ENCODE results near the gene FOXK2.
"Not testable (repeated sequence)": the region's sequence is repeated elsewhere in the genome, so short reads cannot be mapped to it uniquely, and the experiment has no call there.

The FOXK2 gene

GRCh38 chr17:82565551-82565950 lies 46.0 kb downstream of the FOXK2 start:
- DNase-seq, result no peak

- DNase-seq, result no peak
Measured at GRCh38 chr17:82566129-82566960, 46.8 kb downstream of the FOXK2 start.

- no peak for DNase-seq
Measured at GRCh38 chr17:82567286-82567685, 47.8 kb downstream of the FOXK2 start.

GRCh38 chr17:82568997-82569393 lies 49.5 kb downstream of the FOXK2 start:
- DNase-seq, result no peak

DNA sequence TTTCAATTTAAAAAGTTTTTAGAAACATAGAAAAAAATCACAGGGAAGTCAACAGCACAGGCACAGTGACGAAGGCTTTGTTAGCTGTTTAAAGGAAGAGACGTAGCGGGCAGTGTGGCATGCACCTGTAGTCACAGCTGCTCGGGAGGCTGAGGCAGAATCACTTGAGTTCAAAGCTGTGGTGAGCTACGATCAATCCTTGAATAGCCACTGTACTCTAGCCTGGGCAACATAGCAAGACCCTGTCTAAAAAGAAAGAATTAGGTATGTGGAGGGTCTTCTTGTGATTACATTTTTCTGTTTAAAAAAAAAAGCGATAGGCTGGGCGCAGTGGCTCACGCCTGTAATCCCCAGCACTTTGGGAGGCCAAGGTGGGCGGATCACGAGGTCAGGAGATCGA lies 50.1 kb downstream of the FOXK2 start:
- no peak for DNase-seq

- DNase-seq, result no peak
Measured at GRCh38 chr17:82570277-82570676, 50.7 kb downstream of the FOXK2 start.

DNA sequence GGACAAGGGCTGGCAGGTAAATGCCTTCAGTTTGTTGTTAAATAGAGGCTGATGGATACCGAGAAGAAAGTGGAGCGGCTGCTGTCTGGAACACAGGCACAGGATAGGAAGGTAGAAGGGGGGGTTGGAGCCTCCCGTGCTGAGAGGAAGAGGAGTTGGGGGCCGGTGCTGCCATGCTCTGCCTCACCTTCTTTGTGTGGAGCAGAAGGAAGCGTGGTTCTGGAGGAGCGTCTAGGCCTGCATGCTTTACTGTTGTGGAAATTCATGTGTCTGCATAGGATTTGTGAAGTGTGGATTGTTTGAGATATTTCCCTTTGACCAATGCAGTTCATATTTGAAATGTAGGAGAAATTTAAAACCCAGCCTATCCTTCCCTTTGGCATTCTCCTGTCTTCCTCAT lies 52.3 kb downstream of the FOXK2 start:
- DNase-seq, result no peak

GRCh38 chr17:82574041-82574440 lies 54.5 kb downstream of the FOXK2 start:
- no peak for DNase-seq

- DNase-seq, result not testable (repeated sequence)
Measured at GRCh38 chr17:82575581-82576221, 56.2 kb downstream of the FOXK2 start.

DNA sequence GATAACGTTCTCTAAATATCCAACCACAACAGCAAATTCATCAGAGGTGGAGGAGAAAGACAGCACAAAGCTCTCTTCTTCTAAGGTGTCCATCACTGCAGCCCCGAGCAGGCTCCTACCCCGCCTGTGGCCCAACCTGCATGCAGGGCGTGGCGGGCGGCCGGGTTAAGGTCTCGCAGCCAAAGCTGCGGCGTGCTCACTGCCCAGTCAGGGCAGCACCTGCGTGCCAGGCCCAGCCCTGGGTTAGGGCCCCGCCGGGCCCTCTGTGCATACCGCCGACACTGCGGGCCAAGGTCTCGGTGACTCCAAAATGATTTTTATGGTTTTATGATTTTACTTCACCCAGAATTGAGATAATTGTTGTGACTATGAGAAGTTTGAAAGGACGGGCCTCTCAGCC lies 57.8 kb downstream of the FOXK2 start:
- no peak for DNase-seq

DNA sequence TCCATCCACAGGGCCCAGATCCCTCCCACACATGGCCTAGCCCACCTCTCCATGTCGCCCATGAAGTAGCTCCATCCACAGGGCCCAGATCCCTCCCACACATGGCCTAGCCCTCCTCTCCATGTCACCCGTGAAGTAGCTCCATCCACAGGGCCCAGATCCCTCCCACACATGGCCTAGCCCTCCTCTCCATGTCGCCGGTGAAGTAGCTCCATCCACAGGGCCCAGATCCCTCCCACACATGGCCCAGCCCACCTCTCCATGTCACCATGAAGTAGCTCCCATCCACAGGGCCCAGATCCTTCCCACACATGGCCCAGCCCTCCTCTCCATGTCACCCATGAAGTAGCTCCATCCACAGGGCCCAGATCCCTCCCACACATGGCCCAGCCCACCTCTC lies 60.4 kb downstream of the FOXK2 start:
- DNase-seq, result not testable (repeated sequence)

GRCh38 chr17:82582213-82582612 lies 62.7 kb downstream of the FOXK2 start:
- no peak for DNase-seq

- DNase-seq, result no peak
Measured at GRCh38 chr17:82582709-82583108, 63.2 kb downstream of the FOXK2 start.

GRCh38 chr17:82583720-82584234 lies 64.2 kb downstream of the FOXK2 start:
- no peak for DNase-seq

GRCh38 chr17:82585935-82586575 lies 66.5 kb downstream of the FOXK2 start:
- not testable (repeated sequence) for DNase-seq

- no peak for DNase-seq
Measured at GRCh38 chr17:82586576-82587233, 67.2 kb downstream of the FOXK2 start.

GRCh38 chr17:82587234-82588086 lies 67.9 kb downstream of the FOXK2 start:
- DNase-seq, result no peak

DNA sequence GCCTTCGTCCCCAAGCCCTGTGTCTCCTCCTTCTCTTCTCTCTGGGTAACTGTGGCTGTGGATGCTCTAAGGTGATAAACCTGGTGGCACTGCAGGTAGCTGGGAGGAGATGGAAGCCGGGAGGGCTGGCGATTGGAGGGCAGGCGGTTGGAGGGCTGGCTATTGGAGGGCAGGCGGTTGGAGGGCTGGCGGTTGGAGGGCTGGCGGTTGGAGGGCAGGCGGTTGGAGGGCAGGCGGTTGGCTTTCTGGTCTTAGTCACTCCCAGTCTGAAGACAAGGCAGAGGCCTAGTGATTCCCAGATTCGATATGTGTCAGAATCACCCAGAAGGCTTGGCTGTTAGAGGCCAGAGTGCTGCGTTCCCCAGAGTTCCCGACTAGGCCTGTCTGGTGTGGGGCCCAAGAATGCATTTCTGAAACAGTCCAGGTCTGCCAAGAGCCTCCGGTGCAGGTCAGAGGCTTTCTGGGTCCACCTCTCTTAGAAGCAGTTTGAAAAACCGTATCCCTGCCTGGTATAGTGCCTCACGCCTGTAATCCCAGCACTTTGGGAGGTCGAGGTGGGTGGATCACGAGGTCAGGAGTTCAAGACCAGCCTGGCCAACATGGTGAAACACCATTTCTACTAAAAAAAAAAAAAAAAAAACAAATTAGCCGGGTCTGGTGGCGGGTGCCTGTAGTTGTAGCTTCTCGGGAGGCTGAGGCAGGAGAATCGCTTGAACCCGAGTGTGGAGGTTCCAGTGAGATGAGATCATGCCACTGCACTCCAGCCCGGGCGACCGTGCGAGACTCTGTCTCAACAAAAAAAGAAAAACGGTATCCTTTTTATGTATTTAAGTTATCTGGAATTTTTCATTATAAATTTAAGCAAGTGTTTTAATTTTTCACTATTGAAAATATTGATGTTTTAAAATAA lies 69.0 kb downstream of the FOXK2 start:
- DNase-seq, result no peak

GRCh38 chr17:82589851-82590180 lies 70.3 kb downstream of the FOXK2 start:
- DNase-seq, result no peak

DNA sequence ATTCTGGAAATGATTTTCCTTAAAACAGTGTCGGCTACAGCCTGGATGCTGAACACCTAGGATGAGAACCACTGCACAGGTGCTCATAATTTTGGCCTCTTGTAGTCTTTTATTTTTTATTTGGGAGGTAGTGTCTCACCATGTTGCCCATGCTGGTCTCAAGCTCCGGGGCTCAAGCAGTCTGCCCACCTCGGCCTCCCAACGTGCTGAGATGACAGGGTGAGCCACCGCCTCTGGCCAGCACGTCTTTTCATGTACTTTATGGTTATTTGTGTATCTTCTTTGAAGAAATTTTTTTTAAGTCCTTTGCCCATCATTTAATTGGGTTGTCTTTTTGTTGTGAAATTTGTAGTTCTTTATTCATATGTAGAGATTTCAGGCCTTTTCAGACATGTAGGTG lies 70.7 kb downstream of the FOXK2 start:
- no peak for DNase-seq

DNA sequence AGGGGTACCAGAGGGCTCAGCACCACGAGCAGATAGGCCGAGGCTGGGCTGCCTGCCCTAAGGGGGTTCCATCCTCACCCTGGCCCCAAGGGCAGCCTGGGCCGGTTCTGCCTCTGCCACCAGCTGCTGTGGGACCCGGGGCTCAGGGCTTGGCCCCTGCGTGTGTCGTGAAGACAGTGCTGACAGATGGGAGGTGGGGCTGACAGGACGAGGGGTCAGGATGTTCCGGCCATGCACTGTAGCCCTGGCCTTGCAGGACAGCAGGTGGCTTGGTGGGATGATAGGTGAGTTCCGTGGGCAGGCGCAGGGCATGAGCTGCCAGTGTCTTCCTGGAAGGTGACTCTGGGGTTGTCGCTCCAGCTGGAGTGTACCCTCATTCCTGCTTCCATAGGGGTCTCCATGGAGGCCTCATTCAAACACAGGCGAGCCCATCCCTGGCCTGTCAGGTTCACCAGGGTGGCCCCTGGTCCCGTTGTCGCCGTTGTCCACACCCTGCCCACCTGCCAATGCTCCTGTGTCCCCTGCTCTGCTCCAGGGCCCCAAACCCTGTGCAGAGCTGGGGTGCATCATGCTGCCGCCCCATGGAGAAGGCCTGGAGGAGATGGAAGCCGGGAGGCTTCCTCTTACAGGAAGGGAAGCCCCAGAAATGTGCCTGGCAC lies 71.5 kb downstream of the FOXK2 start:
- DNase-seq, result no peak

Measured in NCI-H1694 (cell line).